ENCODE results near the gene PANX2.
"Not testable (repeated sequence)": the region's sequence is repeated elsewhere in the genome, so short reads cannot be mapped to it uniquely, and the experiment has no call there.

PANX2 gene

GRCh38 chr22:50200461-50201190 is 30.1 kb downstream of the PANX2 start, which contains the start of gene SELENOO:
Gene SELENOO, plus strand, starts transcription at chr22:50201011. Its CDS starts 26 bp downstream, at chr22:50201037.
- peak; percentile 94 to 95 for DNase-seq

GRCh38 chr22:50201191-50202129 is 30.9 kb downstream of the PANX2 start:
- DNase-seq: no peak

- DNase-seq: no peak
Measured at GRCh38 chr22:50202130-50202666, 31.7 kb downstream of the PANX2 start.

- DNase-seq: no peak
Measured at GRCh38 chr22:50203288-50203687, 32.8 kb downstream of the PANX2 start.

- no peak for DNase-seq
Measured at GRCh38 chr22:50204571-50204970, 34.0 kb downstream of the PANX2 start.

GRCh38 chr22:50204998-50205397 is 34.5 kb downstream of the PANX2 start:
- not testable (repeated sequence) for DNase-seq

- no peak for DNase-seq
Measured at GRCh38 chr22:50205781-50206569, 35.4 kb downstream of the PANX2 start.

GRCh38 chr22:50206599-50206998 is 36.1 kb downstream of the PANX2 start:
- no peak for DNase-seq

- no peak for DNase-seq
Measured at GRCh38 chr22:50207383-50208140, 37.0 kb downstream of the PANX2 start.

GRCh38 chr22:50208430-50208938 is 38.0 kb downstream of the PANX2 start:
- DNase-seq: no peak

- DNase-seq: no peak
Measured at GRCh38 chr22:50208939-50209892, 38.7 kb downstream of the PANX2 start.

GRCh38 chr22:50209893-50210292 is 39.4 kb downstream of the PANX2 start:
- DNase-seq: peak; percentile 71 to 76

GRCh38 chr22:50210378-50211139 is 40.0 kb downstream of the PANX2 start:
- no peak for DNase-seq

- no peak for DNase-seq
Measured at GRCh38 chr22:50211147-50211546, 40.6 kb downstream of the PANX2 start.

GRCh38 chr22:50213263-50213662 is 42.7 kb downstream of the PANX2 start:
- DNase-seq: no peak

GRCh38 chr22:50215297-50216054 is 44.9 kb downstream of the PANX2 start:
- DNase-seq: no peak

GRCh38 chr22:50216055-50216683 is 45.6 kb downstream of the PANX2 start:
- DNase-seq: no peak
